ENCODE results near the gene POSTN. TPM values are rescaled to one million over a fixed set of nuclear protein-coding genes. Genes with fewer than 3 reads are reported as not detected.

The POSTN gene
- total RNA-seq, 1 donor from 2014 or later = 60.9 TPM

DNA sequence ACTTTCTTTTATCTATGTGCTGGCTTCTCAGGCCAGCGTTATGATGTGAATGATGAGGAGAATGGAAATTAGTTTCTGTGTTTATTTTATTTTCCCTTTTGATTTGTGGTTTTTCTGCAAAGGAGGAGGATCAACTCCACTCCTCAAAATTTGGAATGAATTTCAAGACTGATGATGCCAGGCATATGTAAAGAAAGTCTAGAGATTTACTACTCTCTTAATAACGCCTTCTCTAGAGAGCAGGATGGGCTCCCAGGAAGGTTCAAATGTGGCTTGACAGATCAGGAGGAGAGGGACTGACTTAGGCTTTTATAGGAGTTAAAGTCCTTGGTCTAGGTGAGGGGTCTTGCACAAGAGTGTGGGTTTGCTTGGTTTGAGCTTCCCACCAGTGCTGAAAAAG, 15.1 kb upstream of the POSTN start:
- Histone ChIP-seq H3K9me3 (no peaks in the 10 kb centered on the region), H3K27me3 (no peaks in the 10 kb centered on the region), H3K4me1 (no peaks in the 10 kb centered on the region), H3K36me3 (no peaks in the 10 kb centered on the region), H3K4me3 (no peak overlapping the region), H3K27ac (no peak overlapping the region)
- intact Hi-C loops (cut with DNase I) = no loop called here
- TF ChIP-seq POLR2A (IDR thresholded peaks at IDR 0.05) (no peak), POLR2AphosphoS5 (IDR thresholded peaks at IDR 0.05; ENCODE audit: insufficient read depth in 1 of 2, low read depth in 1 of 2) (no peak)
- TF ChIP-seq, protein P1, sequence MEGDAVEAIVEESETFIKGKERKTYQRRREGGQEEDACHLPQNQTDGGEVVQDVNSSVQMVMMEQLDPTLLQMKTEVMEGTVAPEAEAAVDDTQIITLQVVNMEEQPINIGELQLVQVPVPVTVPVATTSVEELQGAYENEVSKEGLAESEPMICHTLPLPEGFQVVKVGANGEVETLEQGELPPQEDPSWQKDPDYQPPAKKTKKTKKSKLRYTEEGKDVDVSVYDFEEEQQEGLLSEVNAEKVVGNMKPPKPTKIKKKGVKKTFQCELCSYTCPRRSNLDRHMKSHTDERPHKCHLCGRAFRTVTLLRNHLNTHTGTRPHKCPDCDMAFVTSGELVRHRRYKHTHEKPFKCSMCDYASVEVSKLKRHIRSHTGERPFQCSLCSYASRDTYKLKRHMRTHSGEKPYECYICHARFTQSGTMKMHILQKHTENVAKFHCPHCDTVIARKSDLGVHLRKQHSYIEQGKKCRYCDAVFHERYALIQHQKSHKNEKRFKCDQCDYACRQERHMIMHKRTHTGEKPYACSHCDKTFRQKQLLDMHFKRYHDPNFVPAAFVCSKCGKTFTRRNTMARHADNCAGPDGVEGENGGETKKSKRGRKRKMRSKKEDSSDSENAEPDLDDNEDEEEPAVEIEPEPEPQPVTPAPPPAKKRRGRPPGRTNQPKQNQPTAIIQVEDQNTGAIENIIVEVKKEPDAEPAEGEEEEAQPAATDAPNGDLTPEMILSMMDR (IDR thresholded peaks at IDR 0.05) = no peak
- no peak for DNase-seq (ENCODE audit: extremely low spot score in 2 of 2)

DNA sequence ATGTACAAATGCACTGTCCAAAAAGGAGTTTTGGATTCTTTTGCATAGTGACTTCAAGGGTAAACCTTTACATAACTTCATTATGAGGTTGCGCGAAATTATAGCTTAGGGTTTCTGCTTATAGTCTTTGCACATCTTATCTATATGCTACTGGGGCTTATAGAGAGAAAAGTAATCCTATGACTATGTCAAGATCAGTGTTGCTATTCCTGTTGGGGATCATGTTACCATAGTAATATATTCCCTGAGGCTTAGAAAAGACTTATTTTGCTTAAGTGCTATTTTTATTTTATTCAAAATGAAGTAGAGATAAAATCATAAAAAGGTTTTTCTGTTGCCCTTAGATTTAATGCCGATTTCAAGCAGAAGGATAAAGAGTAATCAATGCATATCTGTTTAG, 14.7 kb upstream of the POSTN start:
- H3K36me3 ChIP-seq = no peaks in the 10 kb centered on the region
- H3K9me3 ChIP-seq = no peaks in the 10 kb centered on the region
- TF ChIP-seq, protein P1 (IDR thresholded peaks at IDR 0.05) = no peak
- TF ChIP-seq POLR2AphosphoS5 (IDR thresholded peaks at IDR 0.05; ENCODE audit: insufficient read depth in 1 of 2, low read depth in 1 of 2) (no peak), POLR2A (IDR thresholded peaks at IDR 0.05) (no peak)
- no peaks in the 10 kb centered on the region for H3K4me1 ChIP-seq
- intact Hi-C loops (cut with DNase I) = no loop called here
- no peak overlapping the region for H3K27ac ChIP-seq
- no peak overlapping the region for H3K4me3 ChIP-seq
- no peaks in the 10 kb centered on the region for H3K27me3 ChIP-seq
- no peak for DNase-seq (ENCODE audit: extremely low spot score in 2 of 2)

DNA sequence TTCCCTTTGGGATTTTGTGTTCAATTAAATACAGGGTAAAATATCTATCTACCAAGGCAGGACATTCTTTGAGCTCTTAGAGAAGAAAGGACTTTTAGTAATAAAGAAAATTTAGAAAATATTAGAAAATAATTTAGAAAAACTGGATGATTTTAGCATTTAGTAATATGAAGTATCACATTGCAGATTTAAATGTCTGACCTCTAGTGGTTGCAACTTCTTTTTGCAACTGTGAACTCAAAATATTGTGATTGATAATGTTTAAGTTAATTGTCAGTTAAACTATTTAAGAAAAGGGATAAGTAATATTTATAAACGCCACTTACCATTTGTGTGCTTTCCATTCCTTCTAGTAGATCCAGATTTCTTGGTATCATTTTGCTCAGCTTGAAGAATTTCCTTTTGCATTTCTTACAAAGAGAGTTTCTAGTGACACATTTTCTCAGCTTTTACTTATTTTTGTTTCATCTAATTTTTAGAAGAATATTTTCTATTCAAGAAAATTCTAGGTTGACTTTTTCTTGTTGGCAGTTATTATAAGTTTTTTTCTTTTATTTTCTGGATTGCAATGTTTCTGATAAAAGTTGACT, 10.3 kb upstream of the POSTN start:
- no peak for TF ChIP-seq POLR2A (IDR thresholded peaks at IDR 0.05)
- TF ChIP-seq, protein P1 (IDR thresholded peaks at IDR 0.05) = no peak
- no peak for TF ChIP-seq POLR2AphosphoS5 (IDR thresholded peaks at IDR 0.05; ENCODE audit: insufficient read depth in 1 of 2, low read depth in 1 of 2)
- H3K9me3 ChIP-seq = no peaks in the 10 kb centered on the region
- intact Hi-C loops (cut with DNase I) = loop anchor here (10.0 kb wide), 1 partner anchor 534 kb away; no protein-coding TSS in a partner anchor
- H3K4me1 ChIP-seq = no peaks in the 10 kb centered on the region
- no peaks in the 10 kb centered on the region for H3K27me3 ChIP-seq
- H3K27ac ChIP-seq = no peak overlapping the region
- H3K4me3 ChIP-seq = no peak overlapping the region
- DNase-seq (ENCODE audit: extremely low spot score in 2 of 2) = no peak
- H3K36me3 ChIP-seq = no peaks in the 10 kb centered on the region

DNA sequence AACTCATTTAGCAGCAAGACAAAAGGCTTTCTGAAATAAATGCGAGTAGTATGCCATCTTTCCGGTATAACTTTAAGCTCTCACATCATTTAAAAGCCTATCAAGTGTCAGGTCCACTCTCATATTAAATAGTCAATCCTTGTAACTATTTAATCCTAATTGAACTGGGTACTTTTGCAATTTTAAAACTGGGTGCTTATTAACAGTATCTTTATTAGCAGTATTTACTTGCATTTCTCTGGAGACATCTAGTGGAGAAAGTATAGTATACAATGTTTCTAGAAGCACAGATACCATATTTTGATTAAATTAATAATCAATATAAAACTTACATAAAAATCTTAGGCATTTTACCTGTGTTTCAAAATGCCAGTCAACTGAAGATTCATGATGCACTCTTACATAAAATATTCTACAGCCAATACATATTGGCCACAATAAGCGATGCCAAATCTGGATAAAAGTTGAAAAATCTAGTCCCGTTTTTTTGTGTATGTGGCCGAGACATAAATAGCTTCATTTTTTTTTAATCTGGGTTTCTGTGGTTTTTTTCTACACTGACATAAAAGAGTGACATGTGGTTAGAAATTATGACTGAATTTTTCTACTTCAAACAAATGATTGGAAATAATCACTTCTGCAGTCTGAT, 4.3 kb upstream of the POSTN start:
- Histone ChIP-seq H3K36me3 (no peaks in the 10 kb centered on the region), H3K4me3 (no peak overlapping the region), H3K9me3 (no peaks in the 10 kb centered on the region), H3K27ac (no peak overlapping the region), H3K27me3 (no peaks in the 10 kb centered on the region), H3K4me1 (no peaks in the 10 kb centered on the region)
- TF ChIP-seq POLR2A (IDR thresholded peaks at IDR 0.05) = no peak
- TF ChIP-seq, protein P1 (IDR thresholded peaks at IDR 0.05) = peak; percentile 20 to 45 (median 29)
- no peak for DNase-seq (ENCODE audit: extremely low spot score in 2 of 2)
- intact Hi-C loops (cut with DNase I) = loop anchor here (10.0 kb wide), 1 partner anchor 528 kb away; no protein-coding TSS in a partner anchor

Measured in vagina (tissue), 2 donors.